Sigmoid colon (tissue), 4 donors: ENCODE results near the gene ANO3.

ENCODE experiments used
- EP300 ChIP-seq, 4 donors: sonication (generic); formaldehyde crosslinking; IDR thresholded peaks; one replicate each; pipeline ENCODE4 v1.6.1; 2017; ENCODE audit warnings: antibody characterized with exemption in 4 of 4
- POLR2AphosphoS5 ChIP-seq, 4 donors: sonication (generic); formaldehyde crosslinking; IDR thresholded peaks; one replicate each; pipeline ENCODE4 v1.6.1; 2017; ENCODE audit warnings: antibody characterized with exemption in 4 of 4
- TF ChIP-seq, protein P1 (sequence below), 4 experiments: fragments of 450-650 bp in 3 of 4; fragments of 200-600 bp in 1 of 4; IDR thresholded peaks; one replicate each; pipeline ENCODE4 v1.5.1; 2016 to 2019; ENCODE audit warnings: antibody characterized with exemption in 4 of 4, mild to moderate bottlenecking in 3 of 4, moderate library complexity in 2 of 4

DNA sequence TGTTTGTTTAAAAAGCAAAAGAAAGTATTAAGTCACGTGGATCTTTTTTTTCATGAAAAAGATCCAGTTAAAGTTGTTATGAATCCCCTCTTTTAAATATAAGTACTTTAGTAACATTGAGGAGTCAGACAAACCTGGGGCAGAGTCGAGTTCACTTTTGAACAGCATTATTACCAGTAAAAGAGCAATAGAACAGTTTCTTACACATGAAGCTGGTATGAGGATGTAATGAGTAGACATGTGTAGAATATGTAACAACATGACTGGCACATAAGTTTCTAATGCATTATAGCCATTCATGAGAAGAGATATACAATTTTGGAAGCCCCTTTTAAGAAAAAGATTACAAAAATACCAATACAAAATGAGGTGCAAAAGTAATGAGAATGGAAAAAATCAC, 247.8 kb downstream of the ANO3 start:
- TF ChIP-seq POLR2AphosphoS5 (IDR thresholded peaks at IDR 0.05) (no peak), EP300 (IDR thresholded peaks at IDR 0.05) (no peak)
- TF ChIP-seq, protein P1, sequence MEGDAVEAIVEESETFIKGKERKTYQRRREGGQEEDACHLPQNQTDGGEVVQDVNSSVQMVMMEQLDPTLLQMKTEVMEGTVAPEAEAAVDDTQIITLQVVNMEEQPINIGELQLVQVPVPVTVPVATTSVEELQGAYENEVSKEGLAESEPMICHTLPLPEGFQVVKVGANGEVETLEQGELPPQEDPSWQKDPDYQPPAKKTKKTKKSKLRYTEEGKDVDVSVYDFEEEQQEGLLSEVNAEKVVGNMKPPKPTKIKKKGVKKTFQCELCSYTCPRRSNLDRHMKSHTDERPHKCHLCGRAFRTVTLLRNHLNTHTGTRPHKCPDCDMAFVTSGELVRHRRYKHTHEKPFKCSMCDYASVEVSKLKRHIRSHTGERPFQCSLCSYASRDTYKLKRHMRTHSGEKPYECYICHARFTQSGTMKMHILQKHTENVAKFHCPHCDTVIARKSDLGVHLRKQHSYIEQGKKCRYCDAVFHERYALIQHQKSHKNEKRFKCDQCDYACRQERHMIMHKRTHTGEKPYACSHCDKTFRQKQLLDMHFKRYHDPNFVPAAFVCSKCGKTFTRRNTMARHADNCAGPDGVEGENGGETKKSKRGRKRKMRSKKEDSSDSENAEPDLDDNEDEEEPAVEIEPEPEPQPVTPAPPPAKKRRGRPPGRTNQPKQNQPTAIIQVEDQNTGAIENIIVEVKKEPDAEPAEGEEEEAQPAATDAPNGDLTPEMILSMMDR (IDR thresholded peaks at IDR 0.05): no peak
